Activated CD4-positive, alpha-beta memory T cell treated with anti-CD3 and anti-CD28 coated beads for 36 hours (primary cell): Measurements from ENCODE around the gene TULP3. TPM values are rescaled to one million over a fixed set of nuclear protein-coding genes. Genes with fewer than 3 reads are reported as not detected.

Source experiments
- CTCF ChIA-PET: fragments of 350-600 bp; sonication (Branson Sonifier 250); formaldehyde crosslinking; loops from one replicate; lab custom pipeline; 2021; ENCODE audit warnings: antibody characterized with exemption, inconsistent platforms; lab: Charles Lee
- POLR2A ChIA-PET: fragments of 350-600 bp; sonication (Branson Sonifier 250); formaldehyde crosslinking; loops from one replicate; lab custom pipeline; 2021; ENCODE audit warnings: antibody characterized with exemption; lab: Charles Lee
- DNase-seq: peaks from one replicate; pipeline ENCODE4 v3.0.0-alpha.2; 2020
- H3K27ac Mint-ChIP-seq: one replicate; pipeline ENCODE4 v1.8.0; 2021; ENCODE audit warnings: mixed read lengths
- H3K27me3 Mint-ChIP-seq: one replicate; pipeline ENCODE4 v1.8.0; 2021; ENCODE audit warnings: mixed read lengths
- H3K36me3 Mint-ChIP-seq: one replicate; pipeline ENCODE4 v1.8.0; 2021; ENCODE audit warnings: mixed read lengths
- H3K4me1 Mint-ChIP-seq: one replicate; pipeline ENCODE4 v1.8.0; 2021; ENCODE audit warnings: low read depth, mixed read lengths
- H3K4me3 Mint-ChIP-seq: one replicate; pipeline ENCODE4 v1.8.0; 2021; ENCODE audit warnings: mild to moderate bottlenecking, mixed read lengths
- H3K9me3 Mint-ChIP-seq: one replicate; pipeline ENCODE4 v1.8.0; 2021; ENCODE audit warnings: mixed read lengths
- intact Hi-C: fragments of 100-400 bp; cut with micrococcal nuclease; formaldehyde crosslinking; loops from one replicate; pipeline ENCODE4 v1.15.1; 2023
- total RNA-seq, 2 experiments: library from RNA; stranded (reverse); gene quantifications; one replicate each; pipeline ENCODE4 v1.2.3, GENCODE V29; 2021

The TULP3 gene
- total RNA-seq, 2 experiments from 2014 or later, result 5.5 to 6.5 TPM

DNA sequence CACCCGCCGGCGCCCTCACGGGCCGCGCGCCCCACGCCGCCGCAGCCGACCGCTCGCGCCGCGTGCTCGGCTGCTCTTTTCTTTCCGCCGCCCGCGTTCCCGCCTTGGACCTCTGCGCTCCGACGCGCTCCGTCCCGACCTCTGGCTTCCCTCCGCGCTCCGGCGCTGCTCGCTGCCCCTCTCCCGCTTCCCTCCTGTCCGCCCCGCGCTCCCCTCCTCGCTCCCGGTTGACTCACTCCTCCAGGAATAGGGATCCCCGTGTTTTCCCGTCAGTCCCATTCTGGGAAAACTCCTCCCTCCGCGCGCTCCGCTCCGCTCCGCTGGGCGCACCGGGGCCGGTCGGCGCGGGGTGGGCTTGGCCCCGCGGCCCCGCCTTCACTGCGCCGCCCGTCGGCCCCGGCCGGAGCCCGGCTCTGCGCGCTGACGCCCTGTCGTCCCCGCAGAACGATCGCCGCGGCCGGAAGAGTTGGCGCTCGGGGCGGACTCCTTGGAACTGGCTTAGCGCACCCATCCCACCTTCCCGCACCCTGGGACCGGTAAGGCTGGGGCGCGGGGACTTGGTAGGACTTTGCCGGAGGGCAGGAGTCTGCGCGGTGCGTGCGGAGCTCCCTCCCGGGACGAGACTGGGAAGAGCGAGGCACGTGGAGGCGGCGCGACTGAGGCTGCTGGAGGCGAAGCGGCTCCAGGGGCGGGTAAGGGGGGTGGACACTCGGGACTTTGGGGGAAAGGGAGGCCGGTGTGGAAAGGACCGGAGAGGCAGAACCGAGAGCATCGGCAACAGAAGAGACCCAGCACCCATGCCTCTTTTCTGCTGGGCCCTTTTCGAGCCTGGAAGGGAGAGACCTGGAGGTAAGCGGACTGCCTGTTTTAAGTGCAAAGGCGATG, 69.1 kb downstream of the TULP3 start:
- ChIA-PET POLR2A (no interaction called here), CTCF (no interaction called here)
- Mint-ChIP-seq H3K4me1 (peaks cover 20% of the 10 kb centered on the region), H3K27me3 (peaks cover 48% of the 10 kb centered on the region), H3K4me3 (peak overlapping the region; percentile 55), H3K27ac (no peak overlapping the region), H3K9me3 (no peaks in the 10 kb centered on the region), H3K36me3 (no peaks in the 10 kb centered on the region)
- DNase-seq, result peak; percentile 14
- intact Hi-C loops, result no loop called here

DNA sequence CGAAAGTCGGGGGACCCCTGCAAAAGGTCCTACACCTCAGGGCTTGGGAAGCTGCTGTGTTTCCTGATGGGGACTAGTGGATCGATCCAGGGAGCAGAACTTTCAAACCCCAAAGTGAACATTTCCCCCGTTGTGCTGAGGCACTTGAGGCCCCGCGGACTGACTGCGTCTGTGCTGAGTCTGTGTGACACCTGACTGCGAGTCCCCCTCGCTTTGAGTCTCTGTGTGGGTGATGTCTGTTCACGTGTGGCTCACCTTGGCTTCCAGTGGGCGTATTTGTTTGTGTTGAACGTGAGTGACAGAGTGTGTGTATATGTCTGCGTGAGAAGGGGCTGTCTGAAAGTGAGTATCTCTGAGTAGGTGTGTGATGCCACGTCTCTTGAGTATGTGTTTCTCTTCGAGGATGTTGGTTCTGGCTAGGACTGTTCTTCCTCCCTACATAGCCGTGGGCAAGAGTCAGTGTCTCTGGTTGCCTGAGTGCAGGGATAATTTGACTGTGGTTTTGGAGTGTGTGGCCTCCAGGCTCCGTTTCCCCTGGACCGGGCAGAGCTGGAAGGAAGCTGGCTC, 69.8 kb downstream of the TULP3 start:
- CTCF ChIA-PET, result no interaction called here
- no peaks in the 10 kb centered on the region for H3K36me3 Mint-ChIP-seq
- H3K4me3 Mint-ChIP-seq, result peak overlapping the region; percentile 49
- POLR2A ChIA-PET, result no interaction called here
- peak; percentile 42 for DNase-seq
- H3K27me3 Mint-ChIP-seq, result peaks cover 49% of the 10 kb centered on the region
- no peak overlapping the region for H3K27ac Mint-ChIP-seq
- intact Hi-C loops, result no loop called here
- no peaks in the 10 kb centered on the region for H3K9me3 Mint-ChIP-seq
- H3K4me1 Mint-ChIP-seq, result peaks cover 20% of the 10 kb centered on the region

- intact Hi-C loops, result no loop called here
- ChIA-PET CTCF (no interaction called here), POLR2A (no interaction called here)
- DNase-seq, result no peak
- Mint-ChIP-seq H3K36me3 (no peaks in the 10 kb centered on the region), H3K27me3 (peaks cover 49% of the 10 kb centered on the region), H3K4me1 (peaks cover 20% of the 10 kb centered on the region), H3K27ac (no peak overlapping the region), H3K9me3 (no peaks in the 10 kb centered on the region), H3K4me3 (peak overlapping the region; percentile 49)
These were observed 70.4 kb downstream of the TULP3 start for GRCh38 chr12:2960996-2961616.

DNA sequence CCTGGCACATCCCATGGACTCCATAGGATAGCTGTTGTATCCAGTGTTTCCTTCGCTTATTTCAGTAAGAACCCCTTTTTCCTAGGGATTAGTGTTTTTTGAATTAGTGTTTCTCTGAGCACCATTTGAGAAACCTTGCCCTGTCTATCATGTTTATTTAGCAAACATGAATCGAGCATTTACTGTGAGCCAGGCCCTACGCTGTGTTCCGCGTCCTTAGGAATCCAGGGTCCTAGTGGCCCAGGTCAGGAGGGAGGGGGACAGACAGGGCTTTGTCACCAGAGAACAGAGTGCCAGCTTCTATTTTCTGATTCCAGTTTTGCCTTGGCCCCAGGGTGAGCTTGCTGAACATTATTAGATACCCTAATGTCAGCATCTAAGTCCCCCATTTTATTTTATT, 71.0 kb downstream of the TULP3 start:
- H3K36me3 Mint-ChIP-seq, result no peaks in the 10 kb centered on the region
- ChIA-PET POLR2A (no interaction called here), CTCF (no interaction called here)
- no peaks in the 10 kb centered on the region for H3K9me3 Mint-ChIP-seq
- no peak for DNase-seq
- H3K27me3 Mint-ChIP-seq, result peaks cover 49% of the 10 kb centered on the region
- H3K27ac Mint-ChIP-seq, result no peak overlapping the region
- H3K4me1 Mint-ChIP-seq, result peaks cover 20% of the 10 kb centered on the region
- no peak overlapping the region for H3K4me3 Mint-ChIP-seq
- intact Hi-C loops, result no loop called here

GRCh38 chr12:2963154-2963759, 72.6 kb downstream of the TULP3 start:
- DNase-seq, result no peak
- H3K27me3 Mint-ChIP-seq, result peaks cover 38% of the 10 kb centered on the region
- ChIA-PET POLR2A (no interaction called here), CTCF (no interaction called here)
- peaks cover 17% of the 10 kb centered on the region for H3K4me1 Mint-ChIP-seq
- intact Hi-C loops, result no loop called here
- no peaks in the 10 kb centered on the region for H3K9me3 Mint-ChIP-seq
- no peak overlapping the region for H3K4me3 Mint-ChIP-seq
- no peak overlapping the region for H3K27ac Mint-ChIP-seq
- H3K36me3 Mint-ChIP-seq, result no peaks in the 10 kb centered on the region

GRCh38 chr12:2963760-2964292, 73.1 kb downstream of the TULP3 start:
- no peak for DNase-seq
- no peaks in the 10 kb centered on the region for H3K36me3 Mint-ChIP-seq
- no peaks in the 10 kb centered on the region for H3K9me3 Mint-ChIP-seq
- no peak overlapping the region for H3K27ac Mint-ChIP-seq
- CTCF ChIA-PET, result no interaction called here
- intact Hi-C loops, result no loop called here
- H3K27me3 Mint-ChIP-seq, result peaks cover 33% of the 10 kb centered on the region
- peaks cover 13% of the 10 kb centered on the region for H3K4me1 Mint-ChIP-seq
- POLR2A ChIA-PET, result no interaction called here
- H3K4me3 Mint-ChIP-seq, result no peak overlapping the region

- no peaks in the 10 kb centered on the region for H3K4me1 Mint-ChIP-seq
- H3K4me3 Mint-ChIP-seq, result no peak overlapping the region
- H3K9me3 Mint-ChIP-seq, result no peaks in the 10 kb centered on the region
- DNase-seq, result no peak
- POLR2A ChIA-PET, result no interaction called here
- intact Hi-C loops, result no loop called here
- no peak overlapping the region for H3K27ac Mint-ChIP-seq
- no peaks in the 10 kb centered on the region for H3K36me3 Mint-ChIP-seq
- H3K27me3 Mint-ChIP-seq, result peaks cover 13% of the 10 kb centered on the region
- CTCF ChIA-PET, result no interaction called here
These were observed 77.0 kb downstream of the TULP3 start for GRCh38 chr12:2967651-2968050.

- Mint-ChIP-seq H3K36me3 (no peaks in the 10 kb centered on the region), H3K27ac (no peak overlapping the region), H3K27me3 (peaks cover 3% of the 10 kb centered on the region), H3K4me3 (no peak overlapping the region), H3K4me1 (no peaks in the 10 kb centered on the region), H3K9me3 (no peaks in the 10 kb centered on the region)
- CTCF ChIA-PET, result no interaction called here
- no peak for DNase-seq
- intact Hi-C loops, result no loop called here
- POLR2A ChIA-PET, result no interaction called here
These were observed 80.1 kb downstream of the TULP3 start for GRCh38 chr12:2970744-2971143.

- Mint-ChIP-seq H3K4me1 (no peaks in the 10 kb centered on the region), H3K4me3 (no peak overlapping the region), H3K36me3 (no peaks in the 10 kb centered on the region), H3K27me3 (peaks cover 3% of the 10 kb centered on the region), H3K9me3 (no peaks in the 10 kb centered on the region), H3K27ac (no peak overlapping the region)
- POLR2A ChIA-PET, result no interaction called here
- CTCF ChIA-PET, result no interaction called here
- no peak for DNase-seq
- intact Hi-C loops, result no loop called here
These were observed 82.9 kb downstream of the TULP3 start for GRCh38 chr12:2973566-2973965.

GRCh38 chr12:2974560-2974971, 83.9 kb downstream of the TULP3 start:
- no peaks in the 10 kb centered on the region for H3K4me1 Mint-ChIP-seq
- H3K4me3 Mint-ChIP-seq, result no peak overlapping the region
- intact Hi-C loops, result no loop called here
- H3K36me3 Mint-ChIP-seq, result no peaks in the 10 kb centered on the region
- no peaks in the 10 kb centered on the region for H3K9me3 Mint-ChIP-seq
- ChIA-PET CTCF (no interaction called here), POLR2A (no interaction called here)
- H3K27me3 Mint-ChIP-seq, result peaks cover 3% of the 10 kb centered on the region
- no peak for DNase-seq
- no peak overlapping the region for H3K27ac Mint-ChIP-seq

DNA sequence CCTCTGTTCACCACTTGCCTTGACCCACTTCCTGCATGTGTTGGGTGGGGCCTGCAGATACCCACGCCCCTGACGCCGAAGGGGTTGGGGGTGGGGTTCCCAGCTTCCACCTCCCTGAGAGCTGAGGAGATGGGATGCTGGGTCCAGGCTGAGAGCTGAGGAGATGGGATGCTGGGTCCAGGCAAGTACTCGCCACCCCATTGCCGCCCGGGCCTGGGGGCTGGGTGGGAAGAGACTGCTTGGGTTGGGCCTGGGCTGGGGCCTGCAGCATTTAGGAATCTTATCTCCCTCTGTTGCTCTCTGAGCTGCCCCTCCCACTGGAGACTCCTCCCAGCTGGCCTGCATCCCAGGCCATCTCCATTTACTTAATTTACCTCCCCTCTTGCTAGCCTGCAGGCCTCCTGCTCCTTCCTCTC, 85.9 kb downstream of the TULP3 start:
- no peak for DNase-seq
- H3K27me3 Mint-ChIP-seq, result no peaks in the 10 kb centered on the region

DNA sequence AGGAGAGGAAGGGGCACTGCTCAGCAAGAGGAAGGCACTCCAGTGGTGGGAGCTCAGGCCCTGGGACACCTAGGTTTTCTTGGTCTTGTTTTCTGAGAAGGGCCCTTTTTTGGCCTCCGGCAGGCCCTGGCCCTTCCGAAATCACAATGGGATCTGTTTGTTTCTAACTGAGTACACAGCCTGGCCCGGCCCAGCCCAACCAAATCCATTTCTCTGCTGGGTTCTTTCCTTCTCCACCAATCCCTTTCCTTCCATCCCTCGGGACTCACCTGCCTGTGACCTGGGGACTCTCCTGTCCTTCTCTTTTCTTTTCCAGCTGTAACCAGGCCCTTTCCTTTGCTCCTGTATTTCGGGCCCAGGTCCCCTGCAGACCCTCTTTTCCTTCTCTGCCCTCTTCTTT, 87.1 kb downstream of the TULP3 start:
- CTCF ChIA-PET, result no interaction called here
- no peaks in the 10 kb centered on the region for H3K9me3 Mint-ChIP-seq

More for the DNA sequence above, 85.9 kb downstream of the TULP3 start:
- Mint-ChIP-seq H3K4me3 (no peak overlapping the region), H3K27ac (no peak overlapping the region), H3K36me3 (no peaks in the 10 kb centered on the region), H3K9me3 (no peaks in the 10 kb centered on the region), H3K4me1 (no peaks in the 10 kb centered on the region)
- POLR2A ChIA-PET, result no interaction called here
- intact Hi-C loops, result no loop called here
- CTCF ChIA-PET, result interaction anchor here (0.6 kb wide), 1 partner anchor 64 kb away, joined by 3 read pairs; no protein-coding TSS in a partner anchor

More for the DNA sequence above, 87.1 kb downstream of the TULP3 start:
- POLR2A ChIA-PET, result no interaction called here
- Mint-ChIP-seq H3K4me3 (no peak overlapping the region), H3K27me3 (no peaks in the 10 kb centered on the region), H3K27ac (no peak overlapping the region), H3K36me3 (no peaks in the 10 kb centered on the region), H3K4me1 (no peaks in the 10 kb centered on the region)
- DNase-seq, result no peak
- intact Hi-C loops, result no loop called here
